Measurements from ENCODE around the gene EYS. TPM values are rescaled to one million over a fixed set of nuclear protein-coding genes. Genes with fewer than 3 reads are reported as not detected.

EYS gene
- 0.08 TPM for total RNA-seq
- long read RNA-seq = 0 reads

DNA sequence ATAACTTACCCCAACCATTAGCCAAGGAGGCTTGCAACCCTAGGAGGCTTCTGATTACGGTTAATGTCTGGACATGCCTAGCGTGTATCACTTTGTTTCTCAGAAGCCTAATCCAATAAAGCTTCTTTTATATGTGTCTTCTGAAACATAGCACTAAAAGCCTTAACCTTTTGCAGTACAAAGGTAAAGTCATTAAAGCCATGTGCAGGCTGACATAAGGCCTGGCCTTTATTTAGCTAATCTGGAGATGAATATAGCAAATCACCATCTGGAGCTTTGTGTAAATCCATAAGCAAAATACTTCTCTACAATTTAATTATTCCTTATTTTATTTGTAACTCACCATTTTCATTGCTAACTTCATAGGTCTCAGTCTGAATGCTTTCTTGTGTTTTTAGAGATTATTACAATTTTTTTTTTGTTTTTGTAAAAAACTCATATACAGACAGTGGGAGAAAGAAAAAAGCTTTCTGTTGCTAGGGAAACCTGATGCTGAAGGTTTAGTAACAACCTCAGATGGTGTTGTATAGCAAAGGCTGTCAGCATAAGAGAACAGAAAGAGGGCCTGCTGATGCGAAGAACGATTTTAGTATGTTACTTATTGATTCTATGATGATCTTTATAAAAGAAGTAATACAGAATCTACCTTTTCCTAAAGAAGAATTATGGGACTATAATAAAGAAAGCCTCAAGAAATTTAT is at the start of gene EYS:
Gene EYS (minus strand): TSS at position 101 of the 701 bp plus-strand sequence. CDS start 211,816 bp downstream, outside the sequence.
- Histone ChIP-seq H3K27me3 (ENCODE audit: low read depth) (no peaks in the 10 kb centered on the region), H3K27ac (replicated peaks) (no peak within 1 kb of the TSS), H3K36me3 (no peaks in the 10 kb centered on the region), H3K9me3 (replicated peaks) (no peaks in the 10 kb centered on the region), H3K4me3 (no peak within 1 kb of the TSS), H3K4me1 (no peaks in the 10 kb centered on the region)
- no peak for DNase-seq
- intact Hi-C loops (cut with micrococcal nuclease) = no loop called here
- no peak for TF ChIP-seq CTCF (IDR thresholded peaks at IDR 0.05; ENCODE audit: borderline replicate concordance)

- no peak for TF ChIP-seq CTCF (IDR thresholded peaks at IDR 0.05; ENCODE audit: borderline replicate concordance)
- Histone ChIP-seq H3K27me3 (ENCODE audit: low read depth) (no peaks in the 10 kb centered on the region), H3K27ac (replicated peaks) (no peak overlapping the region), H3K4me3 (no peak overlapping the region), H3K36me3 (no peaks in the 10 kb centered on the region), H3K4me1 (no peaks in the 10 kb centered on the region), H3K9me3 (replicated peaks) (peaks cover 7% of the 10 kb centered on the region)
- intact Hi-C loops (cut with micrococcal nuclease) = no loop called here
- no peak for DNase-seq
These were observed 39.3 kb upstream of the EYS start for GRCh38 chr6:65746302-65746701.

- no peak for TF ChIP-seq CTCF (IDR thresholded peaks at IDR 0.05; ENCODE audit: borderline replicate concordance)
- H3K4me3 ChIP-seq = no peak overlapping the region
- H3K36me3 ChIP-seq = no peaks in the 10 kb centered on the region
- no peaks in the 10 kb centered on the region for H3K4me1 ChIP-seq
- H3K27me3 ChIP-seq (ENCODE audit: low read depth) = no peaks in the 10 kb centered on the region
- H3K9me3 ChIP-seq (replicated peaks) = peaks cover 5% of the 10 kb centered on the region
- intact Hi-C loops (cut with micrococcal nuclease) = no loop called here
- DNase-seq = no peak
- H3K27ac ChIP-seq (replicated peaks) = no peak overlapping the region
These were observed 38.6 kb upstream of the EYS start for GRCh38 chr6:65745614-65746013.

DNA sequence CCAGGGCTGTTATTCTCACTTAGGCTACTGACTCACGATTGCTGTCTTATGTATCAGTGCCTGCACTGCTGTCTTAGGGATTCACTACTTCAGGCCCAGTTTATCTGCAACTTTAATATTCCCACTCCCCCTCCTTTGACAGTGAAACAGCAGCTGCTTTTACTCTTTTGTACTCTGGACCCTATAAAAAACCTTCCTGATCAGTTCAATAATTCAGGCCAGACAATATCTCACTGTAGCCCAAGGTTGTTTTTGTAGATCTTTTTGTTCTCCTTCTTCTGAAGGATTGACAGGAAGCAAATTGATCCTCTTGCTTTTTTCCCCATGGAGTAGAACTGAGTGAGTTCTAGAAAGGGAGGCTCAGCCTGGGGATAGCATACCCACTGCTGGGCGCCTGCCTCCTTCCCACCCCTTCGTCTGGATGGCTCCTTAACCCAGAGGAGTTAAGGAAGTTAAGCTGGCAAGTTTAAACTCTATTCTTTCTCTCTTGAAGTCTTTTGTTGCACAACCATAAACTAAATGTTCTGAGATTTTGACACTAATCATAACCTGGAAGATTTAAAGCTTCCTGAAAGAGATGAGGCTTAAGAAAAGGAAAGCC is 22.0 kb upstream of the EYS start:
- no peak overlapping the region for H3K4me3 ChIP-seq
- no peaks in the 10 kb centered on the region for H3K36me3 ChIP-seq
- no peak for TF ChIP-seq CTCF (IDR thresholded peaks at IDR 0.05; ENCODE audit: borderline replicate concordance)
- H3K4me1 ChIP-seq = no peaks in the 10 kb centered on the region
- H3K27me3 ChIP-seq (ENCODE audit: low read depth) = no peaks in the 10 kb centered on the region
- no peak for DNase-seq
- H3K9me3 ChIP-seq (replicated peaks) = no peaks in the 10 kb centered on the region
- intact Hi-C loops (cut with micrococcal nuclease) = no loop called here
- H3K27ac ChIP-seq (replicated peaks) = no peak overlapping the region

DNA sequence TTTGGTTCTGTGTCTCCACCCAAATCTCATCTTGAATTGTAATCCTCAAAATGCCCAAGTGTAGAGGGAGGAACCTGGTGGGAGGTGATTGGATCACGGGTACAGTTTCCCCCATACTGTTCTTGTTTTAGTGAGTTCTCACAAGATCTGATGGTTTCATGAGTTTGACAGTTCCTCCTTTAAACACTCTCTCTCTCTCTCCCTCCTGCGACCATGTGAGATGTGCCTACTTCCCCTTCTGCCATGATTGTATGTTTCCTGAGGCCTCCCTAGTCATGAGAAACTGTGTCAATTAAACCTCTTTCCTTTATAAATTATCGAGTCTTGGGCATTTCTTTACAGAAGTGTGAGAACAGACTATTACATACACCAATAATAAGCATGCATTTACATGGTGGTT is 12.1 kb upstream of the EYS start:
- DNase-seq = no peak
- Histone ChIP-seq H3K27me3 (ENCODE audit: low read depth) (no peaks in the 10 kb centered on the region), H3K9me3 (replicated peaks) (peaks cover 8% of the 10 kb centered on the region), H3K27ac (replicated peaks) (no peak overlapping the region), H3K4me1 (no peaks in the 10 kb centered on the region), H3K36me3 (no peaks in the 10 kb centered on the region), H3K4me3 (no peak overlapping the region)
- intact Hi-C loops (cut with micrococcal nuclease) = no loop called here
- TF ChIP-seq CTCF (IDR thresholded peaks at IDR 0.05; ENCODE audit: borderline replicate concordance) = no peak

Measured in left ventricle myocardium inferior (tissue), 1 donor.